Measurements from ENCODE around the gene ZNF438.
"Not testable (repeated sequence)": the region's sequence is repeated elsewhere in the genome, so short reads cannot be mapped to it uniquely, and the experiment has no call there.

ZNF438 gene

GRCh38 chr10:31031558-31032257 lies at the start of gene ZNF438:
Gene ZNF438, minus strand, starts transcription at chr10:31031865. Its CDS starts 154,831 bp downstream, at chr10:30877034.
- DNase-seq (peak; percentile 96), ATAC-seq (peak; percentile 92)

GRCh38 chr10:31076610-31076988 lies 44.9 kb upstream of the ZNF438 start:
- no peak for ATAC-seq

GRCh38 chr10:31075881-31076609 lies 44.4 kb upstream of the ZNF438 start:
- no peak for ATAC-seq
- no peak for DNase-seq

More at GRCh38 chr10:31076610-31076988, 44.9 kb upstream of the ZNF438 start:
- DNase-seq: no peak

GRCh38 chr10:31075434-31075833 lies 43.8 kb upstream of the ZNF438 start:
- no peak for DNase-seq

GRCh38 chr10:31074722-31075086 lies 43.0 kb upstream of the ZNF438 start:
- DNase-seq (no peak), ATAC-seq (no peak)

More at GRCh38 chr10:31075434-31075833, 43.8 kb upstream of the ZNF438 start:
- no peak for ATAC-seq

GRCh38 chr10:31073996-31074721 lies 42.5 kb upstream of the ZNF438 start:
- ATAC-seq (no peak), DNase-seq (no peak)

GRCh38 chr10:31073211-31073610 lies 41.5 kb upstream of the ZNF438 start:
- DNase-seq: no peak
- ATAC-seq: no peak

GRCh38 chr10:31072451-31072850 lies 40.8 kb upstream of the ZNF438 start:
- DNase-seq: no peak
- no peak for ATAC-seq

- DNase-seq (no peak), ATAC-seq (no peak)
These were observed 39.8 kb upstream of the ZNF438 start for GRCh38 chr10:31071232-31072005.

GRCh38 chr10:31070691-31071090 lies 39.0 kb upstream of the ZNF438 start:
- ATAC-seq: no peak
- DNase-seq: no peak

- DNase-seq (no peak), ATAC-seq (no peak)
These were observed 38.4 kb upstream of the ZNF438 start for GRCh38 chr10:31070025-31070424.

- DNase-seq (no peak), ATAC-seq (no peak)
These were observed 37.7 kb upstream of the ZNF438 start for GRCh38 chr10:31069411-31069810.

GRCh38 chr10:31064348-31064747 lies 32.7 kb upstream of the ZNF438 start:
- ATAC-seq: no peak
- DNase-seq: no peak

- no peak for ATAC-seq
- DNase-seq: no peak
These were observed 32.2 kb upstream of the ZNF438 start for GRCh38 chr10:31063841-31064240.

- DNase-seq (no peak), ATAC-seq (no peak)
These were observed 31.2 kb upstream of the ZNF438 start for GRCh38 chr10:31062856-31063255.

GRCh38 chr10:31061941-31062340 lies 30.3 kb upstream of the ZNF438 start:
- ATAC-seq (no peak), DNase-seq (no peak)

GRCh38 chr10:31058795-31059703 lies 27.4 kb upstream of the ZNF438 start:
- ATAC-seq (no peak), DNase-seq (no peak)

GRCh38 chr10:31056678-31057077 lies 25.0 kb upstream of the ZNF438 start:
- not testable (repeated sequence) for DNase-seq, ATAC-seq

GRCh38 chr10:31055573-31056251 lies 24.0 kb upstream of the ZNF438 start:
- ATAC-seq (no peak), DNase-seq (no peak)

- DNase-seq (no peak), ATAC-seq (no peak)
These were observed 20.0 kb upstream of the ZNF438 start for GRCh38 chr10:31051703-31052102.

- no peak for ATAC-seq
- DNase-seq: no peak
These were observed 11.0 kb upstream of the ZNF438 start for GRCh38 chr10:31042670-31043069.
